HG03280 (cell line): ENCODE data around the gene BICD1.
A peak's percentile ranks its signal among the peaks of the same experiment; 100 is the strongest.

Experiments used
- ATAC-seq: cut with Tn5 transposase; IDR thresholded peaks from one replicate; pipeline ENCODE4 v1.9.1; 2021; ENCODE audit warnings: mild to moderate bottlenecking, moderate library complexity; ENCODE audit not compliant: unreplicated experiment

BICD1 gene

GRCh38 chr12:32398816-32399369 is 292.2 kb downstream of the BICD1 start:
- ATAC-seq, result no peak

- ATAC-seq, result peak; percentile 87
Measured at GRCh38 chr12:32399370-32400113, 292.9 kb downstream of the BICD1 start, which contains the start of gene FGD4. Gene FGD4, plus strand, starts transcription at chr12:32399558.

- no peak for ATAC-seq
Measured at GRCh38 chr12:32400114-32400672, 293.5 kb downstream of the BICD1 start.

GRCh38 chr12:32400866-32401265 is 294.2 kb downstream of the BICD1 start:
- no peak for ATAC-seq

- no peak for ATAC-seq
Measured at GRCh38 chr12:32402170-32402569, 295.5 kb downstream of the BICD1 start.

GRCh38 chr12:32402946-32403345 is 296.3 kb downstream of the BICD1 start:
- ATAC-seq, result no peak

GRCh38 chr12:32407795-32408194 is 301.1 kb downstream of the BICD1 start:
- ATAC-seq, result no peak

- no peak for ATAC-seq
Measured at GRCh38 chr12:32413412-32413811, 306.8 kb downstream of the BICD1 start.

- ATAC-seq, result no peak
Measured at GRCh38 chr12:32418221-32418620, 311.6 kb downstream of the BICD1 start.

- ATAC-seq, result no peak
Measured at GRCh38 chr12:32418903-32419519, 312.4 kb downstream of the BICD1 start.

- no peak for ATAC-seq
Measured at GRCh38 chr12:32419520-32419960, 312.9 kb downstream of the BICD1 start.

GRCh38 chr12:32420356-32420755 is 313.7 kb downstream of the BICD1 start:
- no peak for ATAC-seq

- ATAC-seq, result no peak
Measured at GRCh38 chr12:32423559-32423958, 316.9 kb downstream of the BICD1 start.

- no peak for ATAC-seq
Measured at GRCh38 chr12:32431025-32431424, 324.4 kb downstream of the BICD1 start.
